C4-2B (cell line): ENCODE results near the gene CSDE1.

Experiments used
- H3K27ac ChIP-seq: fragments of 450-650 bp; 2 replicates; pipeline ENCODE4 v1.5.1; 2017
- CTCF ChIP-seq: fragments of 450-650 bp; conservative IDR thresholded peaks from 2 replicates; pipeline ENCODE4 v1.5.1; 2017; ENCODE audit warnings: mild to moderate bottlenecking
- ZFX ChIP-seq: fragments of 450-650 bp; IDR thresholded peaks from 2 replicates; pipeline ENCODE4 v1.6.1; 2017

Gene CSDE1

DNA sequence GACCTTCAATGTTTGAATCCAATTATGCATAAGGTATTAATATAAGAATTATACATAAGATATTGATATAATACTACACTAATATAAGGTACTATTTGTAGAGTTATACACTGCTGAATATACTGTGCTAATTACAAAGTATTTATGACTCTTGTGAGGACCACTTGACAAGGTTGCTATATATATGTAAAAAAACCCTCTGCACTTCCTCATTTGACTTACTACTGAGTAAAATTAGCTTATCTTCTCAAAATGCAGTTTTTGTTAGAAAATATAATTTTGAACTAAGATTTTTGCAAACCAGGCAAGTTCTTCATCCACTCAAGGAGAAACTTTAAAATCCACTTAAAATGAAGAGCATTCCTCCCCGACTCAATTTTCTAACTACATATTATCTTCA lies 14.2 kb upstream of the CSDE1 start:
- no peak for TF ChIP-seq ZFX
- TF ChIP-seq CTCF, result no peak
- no peak overlapping the region for H3K27ac ChIP-seq

- TF ChIP-seq CTCF (no peak), ZFX (no peak)
- no peak overlapping the region for H3K27ac ChIP-seq
Measured at GRCh38 chr1:114770989-114771388, 13.2 kb upstream of the CSDE1 start.

DNA sequence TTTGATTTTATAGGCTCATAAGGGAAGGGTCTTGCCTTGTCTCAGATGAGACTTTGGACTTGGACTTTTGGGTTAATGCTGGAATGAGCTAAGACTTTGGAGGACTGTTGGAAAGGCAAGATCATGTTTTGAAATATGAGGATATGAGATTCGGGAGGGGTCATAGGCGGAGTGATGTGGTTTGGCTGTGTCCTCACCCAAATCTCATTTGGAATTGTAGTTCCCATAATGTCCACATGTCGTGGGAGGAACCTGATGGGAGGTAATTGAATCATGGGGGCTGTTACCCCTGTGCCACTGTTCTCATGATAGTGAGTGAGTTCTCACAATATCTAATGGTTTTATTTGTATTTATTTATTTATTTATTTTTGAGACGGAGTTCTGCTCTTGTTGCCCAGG lies 6.9 kb upstream of the CSDE1 start:
- no peak overlapping the region for H3K27ac ChIP-seq
- TF ChIP-seq CTCF, result no peak; the same call in none of the 2 replicates

DNA sequence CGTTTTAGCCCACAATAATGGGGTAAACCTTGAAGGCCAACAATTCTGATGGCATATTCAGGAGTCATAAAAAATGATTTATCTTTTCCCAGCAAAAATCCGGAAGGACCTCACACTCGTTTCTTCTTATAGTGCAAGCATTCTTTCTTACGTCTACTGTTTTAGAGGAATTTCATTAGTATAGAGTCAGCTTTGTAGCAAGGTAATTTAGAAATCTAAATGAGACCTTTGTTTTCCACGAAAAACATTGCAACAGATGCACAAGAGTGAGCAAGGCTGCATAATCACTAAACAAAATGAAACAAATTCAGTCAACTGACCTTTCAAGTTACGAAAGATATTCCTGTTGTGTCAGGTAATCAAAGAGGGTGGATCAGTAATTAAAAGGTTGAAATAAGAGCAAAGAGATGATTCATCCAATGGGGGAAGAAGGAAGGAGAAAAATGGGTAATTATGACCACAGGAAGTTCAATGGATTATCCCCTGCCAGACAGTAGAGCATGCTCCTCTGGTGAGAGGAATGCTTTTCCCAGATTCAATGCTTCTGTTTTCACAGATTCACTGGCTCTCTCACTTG lies 560 bp upstream of the CSDE1 start:
- H3K27ac ChIP-seq, result peak overlapping the region; percentile 95
- peak; percentile 38; the same call in 1 of the 2 replicates for TF ChIP-seq CTCF
- TF ChIP-seq ZFX, result no peak

- TF ChIP-seq ZFX (no peak), CTCF (no peak)
- H3K27ac ChIP-seq, result peak overlapping the region; percentile 95
Measured at GRCh38 chr1:114756949-114757454, 782 bp downstream of the CSDE1 start.

- H3K27ac ChIP-seq, result peak overlapping the region; percentile 95
- TF ChIP-seq CTCF, result no peak
- no peak for TF ChIP-seq ZFX
Measured at GRCh38 chr1:114756009-114756892, 1.5 kb downstream of the CSDE1 start.
